ENCODE data around the gene MCF2L2.

GRCh38 chr3:183442994-183443393 lies 14.6 kb upstream of the MCF2L2 start:
- TF ChIP-seq POLR2A (IDR thresholded peaks at IDR 0.05) = no peak
- no peak for TF ChIP-seq CTCF (IDR thresholded peaks at IDR 0.05)

All from thyroid gland (tissue), 4 donors.